Neural progenitor cell (in vitro differentiated cells): ENCODE data around the gene ANKRD60. TPM values are rescaled to one million over a fixed set of nuclear protein-coding genes. Genes with fewer than 3 reads are reported as not detected.

ENCODE experiments used
- DNase-seq: peaks from one replicate; pipeline ENCODE4 v3.0.0-alpha.2; 2016; ENCODE audit warnings: low spot score
- H2AFZ ChIP-seq: fragments of 200-600 bp; sonication (generic); replicated peaks from 2 replicates; pipeline ENCODE4 v1.6.1; 2016; ENCODE audit warnings: antibody characterized with exemption
- H3F3A ChIP-seq: fragments of 200-600 bp; sonication (generic); 2 replicates; pipeline ENCODE4 v1.6.1; 2016; ENCODE audit warnings: antibody characterized with exemption, low read depth
- H3K27ac ChIP-seq: fragments of 200-600 bp; sonication (generic); 2 replicates; pipeline ENCODE4 v1.5.1; 2016; ENCODE audit warnings: mild to moderate bottlenecking
- H3K27me3 ChIP-seq: fragments of 200-600 bp; sonication (generic); 2 replicates; pipeline ENCODE4 v1.6.1; 2016; ENCODE audit warnings: mild to moderate bottlenecking, moderate library complexity
- H3K36me3 ChIP-seq: fragments of 200-600 bp; sonication (generic); 2 replicates; pipeline ENCODE4 v1.5.1; 2016
- H3K4me1 ChIP-seq: fragments of 200-600 bp; sonication (generic); 2 replicates; pipeline ENCODE4 v1.6.1; 2016; ENCODE audit warnings: mixed run types
- H3K4me2 ChIP-seq: fragments of 200-600 bp; sonication (generic); 2 replicates; pipeline ENCODE4 v1.6.1; 2016
- H3K4me3 ChIP-seq: fragments of 200-600 bp; sonication (generic); 2 replicates; pipeline ENCODE4 v1.5.1; 2016
- H3K79me2 ChIP-seq: fragments of 200-600 bp; sonication (generic); 2 replicates; pipeline ENCODE4 v1.6.1; 2016; ENCODE audit warnings: low read depth
- H3K9ac ChIP-seq: fragments of 200-600 bp; sonication (generic); 2 replicates; pipeline ENCODE4 v1.6.1; 2016
- H3K9me3 ChIP-seq: fragments of 200-600 bp; sonication (generic); 2 replicates; pipeline ENCODE4 v1.5.1; 2016; ENCODE audit warnings: low read depth
- H4K20me1 ChIP-seq: fragments of 200-600 bp; sonication (generic); 2 replicates; pipeline ENCODE4 v1.6.1; 2016; ENCODE audit warnings: low read depth
- H3K27ac Mint-ChIP-seq: 3 replicates; pipeline ENCODE4 v1.8.0; 2021; ENCODE audit warnings: mixed read lengths
- H3K27me3 Mint-ChIP-seq: 2 replicates; pipeline ENCODE4 v1.8.0; 2022; ENCODE audit warnings: low read depth, mild to moderate bottlenecking, inconsistent platforms, moderate library complexity, mixed read lengths; ENCODE audit not compliant: insufficient read depth
- H3K36me3 Mint-ChIP-seq: 3 replicates; pipeline ENCODE4 v1.8.0; 2021; ENCODE audit warnings: mixed read lengths
- H3K4me1 Mint-ChIP-seq: 3 replicates; pipeline ENCODE4 v1.8.0; 2021; ENCODE audit warnings: mixed read lengths
- H3K4me3 Mint-ChIP-seq: 3 replicates; pipeline ENCODE4 v1.8.0; 2021; ENCODE audit warnings: mild to moderate bottlenecking, moderate library complexity, mixed read lengths
- H3K9me3 Mint-ChIP-seq: 3 replicates; pipeline ENCODE4 v1.8.0; 2020; ENCODE audit warnings: mixed read lengths
- EZH2 ChIP-seq: fragments of 200-600 bp; sonication (generic); IDR thresholded peaks from 2 replicates; pipeline ENCODE4 v1.6.1; 2017; ENCODE audit warnings: antibody characterized with exemption, mild to moderate bottlenecking, moderate library complexity
- EZH2phosphoT487 ChIP-seq: fragments of 200-600 bp; sonication (generic); IDR thresholded peaks from 2 replicates; pipeline ENCODE4 v1.6.1; 2017; ENCODE audit warnings: antibody characterized with exemption
- total RNA-seq: library from RNA; depleted of rRNA; stranded (reverse); fragments of >200 nt; gene quantifications from 2 replicates; pipeline ENCODE4 v1.2.3, GENCODE V29; 2015; ENCODE audit warnings: low replicate concordance
- TF ChIP-seq, protein P1 (sequence below): fragments of 200-600 bp; sonication (generic); IDR thresholded peaks from 2 replicates; pipeline ENCODE4 v1.5.1; 2017; ENCODE audit warnings: antibody characterized with exemption, mild to moderate bottlenecking

ANKRD60 gene
- total RNA-seq, 1 donor from 2014 or later: not detected

DNA sequence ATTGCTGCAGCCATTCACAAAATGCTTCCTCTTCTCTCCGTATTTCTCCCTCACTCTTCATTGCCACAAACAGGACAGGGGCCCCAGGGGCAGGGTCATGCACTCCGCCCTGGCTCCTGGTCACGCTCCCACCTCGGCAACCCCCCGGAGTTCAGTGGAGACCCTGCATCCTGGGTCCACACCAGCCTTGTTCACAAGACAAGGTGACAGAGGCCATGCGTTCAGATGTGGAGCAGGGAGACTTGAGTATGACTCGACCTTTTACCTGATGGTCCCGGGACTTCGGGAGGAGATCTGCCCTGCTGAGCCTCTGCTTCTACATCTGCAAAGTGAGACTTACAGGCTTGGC, 49.4 kb downstream of the ANKRD60 start:
- no peaks in the 10 kb centered on the region for H3K9me3 Mint-ChIP-seq
- Histone ChIP-seq H3K9ac (no peak overlapping the region), H3K4me2 (peak overlapping the region; percentile 73), H4K20me1 (no peaks in the 10 kb centered on the region), H3K27me3 (peaks cover 39% of the 10 kb centered on the region), H3K4me1 (peaks cover 9% of the 10 kb centered on the region), H2AFZ (peak overlapping the region; percentile 75), H3K27ac (no peak overlapping the region), H3K79me2 (no peaks in the 10 kb centered on the region), H3K9me3 (no peaks in the 10 kb centered on the region), H3F3A (no peaks in the 10 kb centered on the region), H3K36me3 (no peaks in the 10 kb centered on the region), H3K4me3 (peak overlapping the region; percentile 28)
- peaks cover 37% of the 10 kb centered on the region for H3K4me1 Mint-ChIP-seq
- no peaks in the 10 kb centered on the region for H3K36me3 Mint-ChIP-seq
- H3K27ac Mint-ChIP-seq: no peak overlapping the region
- peaks cover 15% of the 10 kb centered on the region for H3K27me3 Mint-ChIP-seq
- TF ChIP-seq EZH2phosphoT487: no peak
- TF ChIP-seq, protein P1, sequence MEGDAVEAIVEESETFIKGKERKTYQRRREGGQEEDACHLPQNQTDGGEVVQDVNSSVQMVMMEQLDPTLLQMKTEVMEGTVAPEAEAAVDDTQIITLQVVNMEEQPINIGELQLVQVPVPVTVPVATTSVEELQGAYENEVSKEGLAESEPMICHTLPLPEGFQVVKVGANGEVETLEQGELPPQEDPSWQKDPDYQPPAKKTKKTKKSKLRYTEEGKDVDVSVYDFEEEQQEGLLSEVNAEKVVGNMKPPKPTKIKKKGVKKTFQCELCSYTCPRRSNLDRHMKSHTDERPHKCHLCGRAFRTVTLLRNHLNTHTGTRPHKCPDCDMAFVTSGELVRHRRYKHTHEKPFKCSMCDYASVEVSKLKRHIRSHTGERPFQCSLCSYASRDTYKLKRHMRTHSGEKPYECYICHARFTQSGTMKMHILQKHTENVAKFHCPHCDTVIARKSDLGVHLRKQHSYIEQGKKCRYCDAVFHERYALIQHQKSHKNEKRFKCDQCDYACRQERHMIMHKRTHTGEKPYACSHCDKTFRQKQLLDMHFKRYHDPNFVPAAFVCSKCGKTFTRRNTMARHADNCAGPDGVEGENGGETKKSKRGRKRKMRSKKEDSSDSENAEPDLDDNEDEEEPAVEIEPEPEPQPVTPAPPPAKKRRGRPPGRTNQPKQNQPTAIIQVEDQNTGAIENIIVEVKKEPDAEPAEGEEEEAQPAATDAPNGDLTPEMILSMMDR: no peak
- peak overlapping the region; percentile 75 for H3K4me3 Mint-ChIP-seq
- no peak for DNase-seq

DNA sequence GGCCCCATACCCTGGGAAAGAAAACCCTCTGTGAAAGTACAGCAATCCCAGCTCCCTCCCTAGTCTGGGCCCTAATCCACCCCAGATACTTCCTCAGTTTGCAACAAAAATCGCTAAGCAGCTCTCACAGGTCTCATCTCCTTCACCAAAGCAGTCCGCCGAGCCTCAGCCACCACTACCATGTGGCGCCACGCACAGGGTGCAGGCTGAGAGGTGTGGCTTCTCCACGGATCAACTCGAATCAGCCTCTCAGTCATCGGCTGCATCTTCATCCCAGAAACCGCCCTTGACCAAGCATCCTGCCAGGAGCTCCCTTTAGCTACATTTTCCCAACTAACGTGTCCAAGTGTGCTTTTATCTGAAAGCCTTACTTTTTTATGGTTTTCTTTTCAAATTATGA, 50.7 kb downstream of the ANKRD60 start:
- no peaks in the 10 kb centered on the region for H3F3A ChIP-seq
- no peak overlapping the region for H3K9ac ChIP-seq
- H3K4me1 ChIP-seq: peaks cover 9% of the 10 kb centered on the region
- no peak overlapping the region for H3K27ac Mint-ChIP-seq
- H2AFZ ChIP-seq: no peak overlapping the region
- H3K9me3 ChIP-seq: no peaks in the 10 kb centered on the region
- no peaks in the 10 kb centered on the region for H3K36me3 ChIP-seq
- DNase-seq: no peak
- H3K4me3 ChIP-seq: no peak overlapping the region
- no peaks in the 10 kb centered on the region for H3K9me3 Mint-ChIP-seq
- H3K4me1 Mint-ChIP-seq: peaks cover 45% of the 10 kb centered on the region
- peak overlapping the region; percentile 49 for H3K4me3 Mint-ChIP-seq
- H3K27me3 Mint-ChIP-seq: peaks cover 19% of the 10 kb centered on the region
- peaks cover 39% of the 10 kb centered on the region for H3K27me3 ChIP-seq
- TF ChIP-seq EZH2phosphoT487 (no peak), EZH2 (no peak)
- TF ChIP-seq, protein P1: no peak
- H3K36me3 Mint-ChIP-seq: no peaks in the 10 kb centered on the region
- H4K20me1 ChIP-seq: no peaks in the 10 kb centered on the region
- no peak overlapping the region for H3K27ac ChIP-seq
- no peaks in the 10 kb centered on the region for H3K79me2 ChIP-seq
- H3K4me2 ChIP-seq: no peak overlapping the region

DNA sequence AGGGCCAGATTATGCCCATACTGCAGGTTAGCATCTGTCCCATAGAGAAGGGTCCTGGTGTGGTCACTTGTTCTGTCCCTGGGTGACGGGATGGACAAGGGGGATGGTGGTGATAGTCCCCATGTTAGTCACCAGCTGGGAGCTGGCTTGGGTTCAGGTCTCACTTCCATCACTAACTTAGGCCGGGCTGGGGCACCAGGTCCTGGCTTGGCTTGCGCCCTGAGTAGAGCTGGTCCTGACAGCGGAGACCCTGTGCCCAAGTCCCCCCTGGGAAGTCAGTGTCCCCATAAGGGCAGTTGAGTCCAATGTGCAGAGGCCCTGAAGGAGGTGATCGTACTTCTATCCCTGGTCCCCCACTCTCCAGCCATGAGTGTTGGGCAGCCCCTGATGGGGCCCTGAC, 52.6 kb downstream of the ANKRD60 start:
- H3K4me1 Mint-ChIP-seq: peaks cover 49% of the 10 kb centered on the region
- Histone ChIP-seq H3K27me3 (peaks cover 32% of the 10 kb centered on the region), H3F3A (no peaks in the 10 kb centered on the region), H3K9me3 (no peaks in the 10 kb centered on the region), H2AFZ (no peak overlapping the region), H3K4me3 (no peak overlapping the region), H3K9ac (no peak overlapping the region), H3K79me2 (no peaks in the 10 kb centered on the region), H3K36me3 (no peaks in the 10 kb centered on the region), H3K4me1 (peaks cover 9% of the 10 kb centered on the region), H3K27ac (no peak overlapping the region), H4K20me1 (no peaks in the 10 kb centered on the region), H3K4me2 (no peak overlapping the region)
- DNase-seq: no peak
- no peaks in the 10 kb centered on the region for H3K9me3 Mint-ChIP-seq
- TF ChIP-seq EZH2 (no peak), EZH2phosphoT487 (no peak)
- TF ChIP-seq, protein P1: no peak
- H3K27ac Mint-ChIP-seq: no peak overlapping the region
- peaks cover 15% of the 10 kb centered on the region for H3K27me3 Mint-ChIP-seq
- H3K36me3 Mint-ChIP-seq: no peaks in the 10 kb centered on the region
- H3K4me3 Mint-ChIP-seq: no peak overlapping the region

DNA sequence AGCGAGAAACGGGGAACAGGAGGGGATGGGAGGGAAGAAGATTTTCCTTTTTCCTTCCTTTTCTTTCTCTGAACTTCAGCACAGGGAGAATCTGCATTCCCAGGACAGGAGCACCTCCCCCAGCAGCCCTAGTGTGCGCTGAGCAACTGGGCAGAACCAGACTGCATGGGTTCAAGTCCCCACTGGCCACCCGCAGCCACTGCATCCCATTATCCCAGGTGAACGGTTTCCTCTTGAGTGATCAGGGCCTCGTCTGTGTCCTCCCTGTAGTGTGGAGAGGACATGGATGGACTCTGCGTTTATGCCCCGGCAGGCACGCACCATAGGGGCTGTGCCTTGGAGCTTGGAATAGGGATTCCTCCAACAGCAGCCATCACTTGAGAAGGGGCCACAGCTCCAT, 53.0 kb downstream of the ANKRD60 start:
- H2AFZ ChIP-seq: no peak overlapping the region

More for the DNA sequence above, 53.0 kb downstream of the ANKRD60 start:
- Mint-ChIP-seq H3K9me3 (no peaks in the 10 kb centered on the region), H3K4me1 (peaks cover 49% of the 10 kb centered on the region), H3K27ac (no peak overlapping the region), H3K27me3 (peaks cover 15% of the 10 kb centered on the region), H3K4me3 (no peak overlapping the region), H3K36me3 (no peaks in the 10 kb centered on the region)
- H3K27ac ChIP-seq: no peak overlapping the region
- H4K20me1 ChIP-seq: no peaks in the 10 kb centered on the region
- H3F3A ChIP-seq: no peaks in the 10 kb centered on the region
- DNase-seq: no peak
- peaks cover 27% of the 10 kb centered on the region for H3K27me3 ChIP-seq
- no peaks in the 10 kb centered on the region for H3K79me2 ChIP-seq
- no peak overlapping the region for H3K9ac ChIP-seq
- H3K4me3 ChIP-seq: no peak overlapping the region
- H3K9me3 ChIP-seq: no peaks in the 10 kb centered on the region
- H3K4me1 ChIP-seq: peaks cover 9% of the 10 kb centered on the region
- no peaks in the 10 kb centered on the region for H3K36me3 ChIP-seq
- TF ChIP-seq EZH2 (no peak), EZH2phosphoT487 (no peak)
- TF ChIP-seq, protein P1: no peak
- no peak overlapping the region for H3K4me2 ChIP-seq
